H1 (cell line): Measurements from ENCODE around the gene COL5A1. TPM values are rescaled to one million over a fixed set of nuclear protein-coding genes. Genes with fewer than 3 reads are reported as not detected.
A peak's percentile ranks its signal among the peaks of the same experiment; 100 is the strongest.

ENCODE experiments used
- JUN ChIP-seq: IDR thresholded peaks from 2 replicates; pipeline ENCODE4 v1.6.1; 2011; ENCODE audit warnings: low read depth, mild to moderate bottlenecking, improper control_type of control experiment, low read length
- KDM1A ChIP-seq: fragments of 200-600, 300-600 bp; sonication (generic); IDR thresholded peaks from 2 replicates; pipeline ENCODE4 v1.7.1; 2016; ENCODE audit warnings: mild to moderate bottlenecking, low read length, borderline replicate concordance
- KDM4A ChIP-seq: IDR thresholded peaks from one replicate; pipeline ENCODE4 v1.7.1; 2012; ENCODE audit warnings: low read depth, mild to moderate bottlenecking, moderate library complexity, low read length, inconsistent platforms; ENCODE audit not compliant: severe bottlenecking
- polyA plus RNA-seq, 7 experiments: library from polyadenylated mRNA; depleted of rRNA in 3 of 7; stranded (reverse) in 5 of 7; unstranded in 2 of 7; fragments of >200 nt in 5 of 7; fragments of 200-250 nt in 2 of 7; gene quantifications; 1 replicate in 5 of 7; 2 replicates in 1 of 7; 4 replicates in 1 of 7; pipeline versions ENCODE4 v1.2.1 to v1.2.3, GENCODE V29; 2011 to 2013; ENCODE audit warnings: missing spikeins in 2 of 7, mixed read lengths in 2 of 7
- total RNA-seq: library from RNA; stranded (reverse); fragmentation: NEBNext Ultra II Directional; extraction: Animal tissue kit (Norgen Biotek cat#: 25700); gene quantifications from 2 replicates; pipeline ENCODE4 v1.2.1, GENCODE V29; 2021

Gene COL5A1
- total and polyA plus RNA-seq, 2 of the 8 experiments (the other 6 are each of a cell fraction or from before 2014, with no cell fraction given), result 3.8 to 12.0 TPM

DNA sequence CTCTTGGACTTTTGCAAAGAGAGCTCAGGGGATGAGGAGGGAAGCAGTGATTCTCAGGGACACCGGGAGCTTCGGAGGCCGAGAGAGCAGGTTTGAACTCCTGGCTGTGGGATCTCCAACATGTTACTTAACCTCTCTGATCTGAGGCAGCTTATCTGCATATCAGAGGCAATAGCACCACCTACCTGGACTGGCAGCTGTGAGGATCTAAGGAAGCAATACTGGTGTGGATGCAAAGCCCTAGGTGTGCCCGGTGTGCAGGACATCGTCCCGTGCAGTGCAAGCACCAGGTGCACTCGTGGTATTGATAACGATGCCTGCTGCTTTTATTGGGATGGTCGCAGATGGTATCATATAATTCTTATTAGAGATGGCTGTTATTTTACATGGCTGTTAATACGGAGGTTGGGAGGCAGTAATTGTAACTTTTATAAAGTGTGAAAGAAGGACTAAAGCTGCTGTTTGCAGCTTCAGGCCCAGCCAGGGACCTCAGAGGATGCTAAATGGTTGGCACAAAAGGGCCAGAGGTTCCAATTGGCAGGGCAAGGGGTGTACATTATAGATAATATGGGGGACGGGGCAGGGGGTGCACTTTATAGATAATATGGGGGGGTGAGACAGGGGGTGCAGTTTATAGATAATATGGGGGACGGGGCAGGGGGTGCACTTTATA is 14.9 kb downstream of the COL5A1 start (continued):
- TF ChIP-seq KDM4A, result no peak
- peak; percentile 92; the same call in 1 of the 2 replicates for TF ChIP-seq KDM1A
- no peak for TF ChIP-seq JUN
